Measurements from ENCODE around the gene DOCK8.
"Not testable (repeated sequence)": the region's sequence is repeated elsewhere in the genome, so short reads cannot be mapped to it uniquely, and the experiment has no call there.

DOCK8 gene

DNA sequence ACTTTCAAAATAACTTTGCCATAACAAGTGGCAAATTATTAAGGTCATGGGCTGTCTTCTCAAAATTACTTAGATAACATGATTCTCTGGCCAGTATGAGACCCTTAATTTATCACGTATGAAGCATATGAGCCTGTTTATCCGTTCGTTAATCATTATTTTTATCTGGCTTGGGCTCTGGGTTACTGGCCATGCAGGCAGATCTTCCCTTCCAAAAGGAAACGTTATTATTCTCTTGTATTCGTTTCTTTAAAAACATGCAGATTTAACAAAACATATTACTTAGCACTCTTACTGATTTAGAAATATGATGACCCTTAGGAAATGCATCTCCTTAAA lies 148.6 kb downstream of the DOCK8 start:
- no peak for DNase-seq (ENCODE audit: low read depth)

DNA sequence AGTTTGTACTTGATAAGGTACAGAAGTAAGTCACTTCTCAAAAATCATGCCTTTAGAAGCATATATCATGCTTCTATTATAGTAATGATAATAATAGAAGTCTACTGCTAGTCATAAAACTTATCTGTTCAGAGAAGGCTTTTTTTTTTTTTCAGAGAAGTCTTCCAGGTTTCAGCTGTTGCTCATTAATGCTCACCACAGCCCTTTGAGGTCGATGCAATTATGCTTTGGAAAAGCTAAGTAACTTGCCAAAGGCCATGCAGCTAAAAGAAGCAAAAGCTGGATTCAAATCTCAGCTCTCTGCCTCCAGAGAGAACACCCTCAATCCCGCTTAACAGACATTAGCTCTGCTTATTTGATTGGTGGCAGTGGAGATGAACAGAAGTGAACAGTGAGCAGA lies 150.8 kb downstream of the DOCK8 start:
- DNase-seq (ENCODE audit: low read depth), result no peak

DNA sequence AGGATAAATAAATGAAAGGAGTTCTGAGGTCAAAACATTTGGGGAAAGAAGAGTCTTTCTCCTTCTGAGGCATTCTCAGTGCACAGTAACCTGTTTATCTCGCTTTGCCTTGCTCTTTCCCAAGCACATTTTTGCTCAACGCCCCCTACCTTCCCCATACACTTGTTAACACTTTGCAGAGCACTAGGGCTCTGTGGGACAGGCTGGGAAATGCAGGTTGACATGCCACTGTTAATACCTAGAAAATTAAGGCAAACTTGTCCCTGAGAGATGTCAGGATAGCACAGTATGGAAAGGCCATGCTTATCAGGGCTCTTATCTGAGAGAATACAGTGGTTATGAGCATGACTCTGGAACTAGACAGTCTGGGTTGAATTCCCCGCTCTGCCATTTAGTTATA lies 152.0 kb downstream of the DOCK8 start:
- no peak for DNase-seq (ENCODE audit: low read depth)

DNA sequence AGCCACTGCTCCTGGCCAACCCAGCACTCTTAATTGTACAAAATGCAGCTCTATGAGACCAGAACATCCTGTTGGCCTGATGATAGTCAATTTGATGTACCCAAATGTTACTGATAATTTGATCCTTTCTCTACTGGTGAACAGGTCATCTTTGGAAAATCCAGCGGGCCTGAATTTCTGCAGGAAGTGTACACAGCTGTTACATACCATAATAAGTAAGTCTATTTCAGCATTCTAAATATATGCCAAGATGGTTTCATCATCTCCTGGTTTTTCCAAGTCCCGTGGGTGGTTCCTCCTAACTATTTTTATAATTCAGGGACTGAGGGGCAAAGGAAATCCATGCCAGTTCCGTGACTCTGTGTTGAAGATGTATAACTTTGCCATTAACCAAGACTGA lies 155.4 kb downstream of the DOCK8 start:
- DNase-seq (ENCODE audit: low read depth), result no peak

DNA sequence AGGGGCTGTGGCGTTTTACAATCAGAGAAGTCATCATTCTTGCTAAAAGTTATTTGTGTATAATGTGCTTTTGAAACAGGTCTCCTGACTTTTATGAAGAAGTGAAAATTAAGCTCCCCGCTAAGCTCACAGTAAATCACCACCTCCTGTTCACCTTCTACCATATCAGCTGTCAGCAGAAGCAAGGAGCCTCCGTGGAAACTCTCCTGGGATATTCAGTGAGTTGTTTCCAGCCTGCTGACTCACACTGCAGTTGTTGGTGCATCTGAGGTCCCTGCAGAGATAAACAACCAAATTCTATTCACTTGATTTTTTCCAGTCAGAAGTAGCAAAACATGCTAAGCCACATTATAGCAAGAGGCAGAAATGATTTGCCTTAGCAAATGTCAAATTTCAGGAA lies 156.7 kb downstream of the DOCK8 start:
- no peak for DNase-seq (ENCODE audit: low read depth)

DNA sequence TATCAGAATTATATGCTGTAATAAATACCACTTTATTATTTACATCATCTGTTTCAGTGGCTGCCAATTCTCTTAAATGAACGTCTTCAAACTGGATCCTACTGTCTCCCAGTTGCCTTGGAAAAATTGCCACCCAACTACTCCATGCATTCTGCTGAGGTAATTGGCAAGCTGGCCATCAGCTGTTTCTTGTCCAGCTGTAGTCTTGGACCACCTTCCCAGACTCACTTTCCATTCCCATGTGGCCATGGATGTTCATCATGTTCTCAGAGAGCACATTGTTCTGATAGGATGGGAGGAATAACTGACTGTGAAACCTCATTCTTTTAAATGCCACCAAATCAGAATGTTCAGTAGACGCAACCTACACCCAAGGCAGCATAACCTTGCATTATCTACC lies 157.5 kb downstream of the DOCK8 start:
- DNase-seq (ENCODE audit: low read depth), result no peak

DNA sequence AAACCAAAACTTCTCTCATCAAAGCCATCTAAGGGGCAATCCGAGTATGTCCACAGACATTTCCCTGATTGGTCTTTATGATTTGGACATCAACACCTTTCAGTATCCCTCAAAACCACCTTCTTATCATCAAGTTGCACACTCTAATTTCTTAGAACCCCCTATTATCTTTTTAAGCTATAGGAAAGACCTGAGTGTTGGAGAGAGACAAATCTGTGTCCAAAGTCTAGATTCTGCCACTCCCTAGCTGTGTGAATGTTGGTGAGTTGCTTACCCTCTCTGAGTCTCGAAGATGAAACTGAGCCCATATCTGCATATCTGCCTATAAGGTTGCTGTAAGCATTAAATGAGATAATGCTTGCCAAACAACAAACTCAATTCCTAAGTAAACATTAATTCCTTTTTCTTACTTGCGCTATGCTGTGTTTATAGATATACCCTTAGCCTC lies 159.1 kb downstream of the DOCK8 start:
- DNase-seq (ENCODE audit: low read depth), result no peak

DNA sequence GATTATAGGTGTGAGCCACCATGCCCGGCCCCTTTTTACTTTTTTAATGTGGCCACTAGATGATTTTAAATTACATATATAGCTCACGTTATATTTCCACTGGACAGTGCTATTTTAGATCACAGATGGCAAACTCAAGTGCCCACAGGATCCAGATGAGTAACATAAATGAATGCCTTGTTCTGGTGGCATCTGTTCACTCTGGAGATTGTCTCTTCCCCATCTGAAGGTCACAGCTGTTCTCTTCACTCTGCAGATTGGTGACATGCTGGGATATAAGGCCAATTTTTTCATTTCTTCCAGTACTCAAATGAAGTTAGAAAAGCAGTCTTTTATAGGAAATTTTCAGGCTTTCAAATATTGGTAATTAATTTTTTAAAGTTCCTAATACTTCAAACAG lies 160.1 kb downstream of the DOCK8 start:
- DNase-seq (ENCODE audit: low read depth), result no peak

DNA sequence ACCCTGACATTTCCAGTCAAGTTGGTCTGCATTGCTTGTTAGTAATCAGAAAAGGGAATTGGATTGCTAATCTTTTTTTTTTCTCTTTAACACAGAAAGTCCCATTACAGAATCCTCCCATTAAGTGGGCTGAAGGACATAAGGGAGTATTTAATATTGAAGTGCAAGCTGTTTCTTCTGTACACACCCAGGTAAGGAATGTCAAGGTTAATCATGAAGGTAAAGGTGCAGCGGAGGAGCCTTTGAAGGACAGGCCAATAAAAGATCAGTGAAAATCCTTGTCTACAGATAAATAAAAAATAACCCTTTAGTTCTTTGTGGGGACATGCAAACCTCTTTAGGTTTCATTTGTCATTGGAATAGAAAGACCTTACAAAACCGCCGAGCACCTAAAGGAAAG lies 161.4 kb downstream of the DOCK8 start:
- DNase-seq (ENCODE audit: low read depth), result no peak

DNA sequence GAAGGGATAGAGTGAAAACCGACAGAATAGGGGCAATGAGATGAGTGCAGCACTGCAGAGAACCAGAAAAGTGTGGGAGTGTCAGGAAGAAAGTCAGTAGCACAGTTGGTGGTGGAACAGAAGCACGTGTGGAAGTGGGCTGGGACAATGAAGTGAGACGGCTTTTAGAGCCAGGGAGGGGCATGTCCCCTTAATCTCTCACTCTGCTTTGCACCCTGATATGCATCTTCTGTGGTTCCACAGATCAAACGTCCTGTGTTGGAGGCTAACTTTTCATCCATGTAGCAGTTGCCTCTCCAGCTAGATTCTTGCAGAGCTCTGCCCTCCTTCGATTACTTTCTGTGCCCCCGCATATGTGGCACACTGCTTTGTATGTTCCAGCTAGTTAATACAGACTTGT lies 163.6 kb downstream of the DOCK8 start:
- DNase-seq (ENCODE audit: low read depth), result no peak

DNA sequence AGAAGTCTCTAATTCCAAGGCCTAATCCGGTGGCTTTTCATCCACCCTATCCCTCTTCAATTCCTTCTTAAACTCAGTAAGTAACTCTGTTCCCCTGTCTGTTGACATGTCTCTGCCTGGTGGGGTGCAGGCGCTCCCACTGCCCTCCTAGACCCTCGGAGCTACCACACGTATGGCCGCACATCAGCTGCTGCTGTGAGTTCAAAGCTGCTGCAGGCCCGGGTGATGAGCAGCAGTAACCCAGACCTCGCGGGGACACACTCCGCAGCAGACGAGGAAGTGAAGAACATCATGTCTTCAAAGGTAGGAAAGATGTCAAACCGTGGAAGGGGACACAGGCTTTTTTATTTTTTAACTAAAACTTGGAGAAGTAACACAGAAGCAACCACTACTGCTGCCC lies 167.7 kb downstream of the DOCK8 start:
- no peak for DNase-seq (ENCODE audit: low read depth)

DNA sequence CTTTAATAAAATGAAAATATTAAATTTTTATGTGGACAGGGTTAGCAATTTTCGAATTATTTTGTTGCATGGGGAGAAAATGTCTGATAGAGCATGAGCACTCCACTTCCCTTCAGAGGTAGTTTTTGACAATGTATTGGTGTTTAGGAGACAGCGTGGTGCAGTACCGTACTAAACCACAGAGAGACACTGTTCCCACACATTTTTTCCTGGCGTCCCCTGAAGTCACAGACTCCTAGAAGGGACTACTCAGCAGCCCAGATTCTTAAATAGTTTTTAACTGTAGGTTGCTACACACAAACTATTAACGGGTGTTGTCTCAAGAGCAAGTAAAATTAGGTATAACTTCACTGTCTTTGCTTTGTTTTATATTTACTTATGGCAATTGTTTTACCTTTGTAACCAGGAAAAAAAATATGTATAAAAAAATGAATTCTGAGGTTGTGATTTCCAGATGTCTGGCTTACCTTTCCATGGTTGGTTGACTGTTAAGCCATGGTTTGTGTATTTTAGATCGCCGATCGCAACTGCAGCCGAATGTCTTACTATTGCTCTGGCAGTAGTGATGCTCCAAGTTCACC lies 171.2 kb downstream of the DOCK8 start:
- DNase-seq (ENCODE audit: low read depth), result peak; percentile 41

DNA sequence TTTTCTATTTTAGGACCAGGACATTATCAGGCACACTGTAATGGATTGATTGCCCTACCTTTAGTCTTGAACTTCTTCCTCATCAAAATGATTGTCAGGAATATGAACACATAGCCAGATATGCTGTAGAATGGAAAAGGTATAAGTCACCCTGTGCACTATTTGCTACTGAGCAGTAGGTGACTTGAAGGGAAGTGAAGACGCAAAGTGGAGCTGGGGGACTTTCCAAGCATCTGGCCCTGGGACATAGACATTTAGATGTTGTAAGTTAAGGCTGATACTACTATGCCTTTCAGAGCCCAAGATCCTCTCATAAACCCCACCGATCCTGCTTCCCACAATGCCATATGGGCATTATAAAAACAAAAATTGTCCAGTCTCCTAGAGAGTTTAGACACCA lies 174.5 kb downstream of the DOCK8 start:
- DNase-seq (ENCODE audit: low read depth), result no peak

DNA sequence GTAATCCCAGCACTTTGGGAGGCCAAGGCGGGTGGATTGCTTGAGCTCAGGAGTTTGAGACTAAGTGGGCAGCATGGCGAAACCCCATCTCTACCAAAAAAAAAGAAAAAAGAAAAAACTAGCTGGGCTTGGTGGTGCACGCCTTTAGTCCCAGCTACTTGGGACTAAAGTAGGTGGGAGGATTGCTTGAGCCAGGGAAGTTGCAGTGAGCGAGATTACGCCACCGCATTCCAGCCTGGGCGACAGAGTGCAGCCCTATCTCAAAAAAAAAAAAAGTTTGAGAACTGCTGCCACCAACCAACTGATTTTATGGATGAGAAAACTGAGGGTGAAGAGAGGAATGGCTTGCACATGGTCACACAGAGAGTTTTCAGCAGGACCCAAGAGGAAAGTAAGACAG lies 175.1 kb downstream of the DOCK8 start:
- DNase-seq (ENCODE audit: low read depth), result no peak

DNA sequence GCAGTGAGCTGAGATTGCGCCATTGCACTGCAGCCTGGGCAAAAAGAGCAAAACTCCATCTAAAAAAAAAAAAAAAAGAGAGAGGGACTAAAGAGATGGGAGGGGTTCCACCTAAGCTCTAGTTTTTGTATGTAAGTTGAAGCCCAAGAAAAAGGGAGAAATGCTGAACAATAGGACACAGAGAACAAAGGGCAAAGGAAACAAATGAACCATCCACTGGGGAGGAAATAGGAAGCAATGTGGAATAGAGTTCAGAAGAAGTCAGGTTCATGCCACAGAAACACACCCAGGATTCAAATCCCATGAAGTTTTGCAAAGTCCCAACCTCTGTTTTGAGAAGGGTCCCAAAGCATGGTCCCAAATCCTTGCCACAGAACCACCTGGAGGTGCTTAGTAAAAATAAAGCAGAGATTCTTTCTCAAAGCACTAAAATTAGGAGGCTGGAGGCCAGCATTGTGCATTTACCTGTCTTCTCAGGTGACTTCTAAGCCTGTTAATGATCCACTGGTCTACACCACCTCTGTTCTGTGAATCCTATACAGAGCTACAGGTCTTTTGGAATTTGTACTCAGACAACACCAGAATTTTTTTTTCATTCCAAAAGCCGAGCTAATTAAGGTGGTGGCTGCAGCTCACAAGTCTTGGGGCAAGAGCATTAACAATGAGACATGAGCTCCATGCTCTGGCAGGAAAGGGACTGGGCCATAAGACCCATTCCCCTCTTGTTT lies 177.6 kb downstream of the DOCK8 start:
- DNase-seq (ENCODE audit: low read depth), result no peak

DNA sequence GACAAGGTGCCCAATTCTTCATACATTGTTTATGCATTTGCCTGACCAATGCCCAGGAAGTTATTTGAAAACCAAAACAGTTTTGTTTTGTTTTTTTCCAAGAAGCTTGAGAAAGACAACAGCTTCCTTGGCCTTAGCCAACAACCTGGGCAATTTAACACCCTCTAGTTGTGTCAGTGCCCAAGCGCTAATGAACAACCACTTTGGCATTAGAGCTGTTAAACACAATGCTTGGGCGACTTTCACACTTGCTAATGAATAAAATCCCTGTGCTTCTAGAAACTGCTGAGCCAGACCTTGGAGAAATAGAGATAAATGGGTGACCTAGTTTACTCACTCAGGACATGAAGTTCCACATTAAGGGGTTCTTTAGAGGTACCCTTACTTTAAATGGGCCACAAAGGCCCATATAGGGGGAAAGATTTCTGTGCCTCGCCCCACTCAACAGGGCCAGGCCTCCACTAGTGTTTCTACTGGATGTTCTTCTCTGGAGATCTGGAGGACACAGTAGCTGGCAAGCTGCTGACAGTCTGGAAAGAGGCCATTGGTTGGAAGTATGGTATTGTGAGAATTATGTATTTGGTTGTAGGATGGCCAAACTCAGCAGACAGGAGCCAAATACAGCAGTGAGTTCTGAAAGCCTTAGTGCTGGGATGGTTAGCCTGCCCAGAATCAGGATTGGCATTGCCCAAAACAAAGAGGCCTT lies 179.8 kb downstream of the DOCK8 start:
- DNase-seq (ENCODE audit: low read depth), result no peak

DNA sequence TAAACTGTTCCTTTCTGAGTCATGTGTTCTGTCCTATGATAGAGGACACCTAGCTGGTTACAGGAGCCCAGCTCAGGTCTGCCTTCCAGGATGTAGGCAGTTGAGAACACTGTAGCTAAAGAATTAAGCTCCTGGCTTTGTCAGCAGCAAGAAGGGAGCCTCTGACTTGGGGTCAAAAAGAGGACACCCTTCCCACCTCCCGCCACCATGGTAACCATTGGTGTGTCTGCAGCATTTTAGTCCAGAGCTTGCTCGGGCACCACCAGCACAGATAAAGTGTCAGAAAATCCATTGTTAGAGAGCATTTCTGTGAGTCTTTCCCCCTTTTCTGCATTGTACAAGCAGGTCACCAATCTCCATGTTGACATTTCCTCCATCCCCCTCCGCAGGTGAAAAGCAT lies 181.7 kb downstream of the DOCK8 start:
- no peak for DNase-seq (ENCODE audit: low read depth)

DNA sequence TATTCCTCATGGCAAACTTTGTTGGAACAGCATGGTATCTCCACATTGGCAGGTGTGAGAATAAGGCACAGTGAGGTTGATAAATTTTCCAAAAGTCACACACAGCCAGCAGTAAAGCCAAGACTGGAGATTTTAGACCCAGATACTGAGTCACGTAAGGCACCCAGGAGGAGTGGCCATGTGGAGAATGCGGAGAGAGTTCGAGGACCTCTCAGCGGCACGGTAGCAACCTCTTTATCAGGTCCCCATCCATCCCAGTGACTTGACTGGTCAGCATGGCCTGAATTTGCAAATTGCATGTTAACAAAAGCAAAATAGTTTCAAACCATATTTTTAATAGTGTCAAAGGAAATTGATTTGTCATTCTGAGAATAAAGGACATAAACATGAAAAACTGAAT lies 183.4 kb downstream of the DOCK8 start:
- DNase-seq (ENCODE audit: low read depth), result no peak

DNA sequence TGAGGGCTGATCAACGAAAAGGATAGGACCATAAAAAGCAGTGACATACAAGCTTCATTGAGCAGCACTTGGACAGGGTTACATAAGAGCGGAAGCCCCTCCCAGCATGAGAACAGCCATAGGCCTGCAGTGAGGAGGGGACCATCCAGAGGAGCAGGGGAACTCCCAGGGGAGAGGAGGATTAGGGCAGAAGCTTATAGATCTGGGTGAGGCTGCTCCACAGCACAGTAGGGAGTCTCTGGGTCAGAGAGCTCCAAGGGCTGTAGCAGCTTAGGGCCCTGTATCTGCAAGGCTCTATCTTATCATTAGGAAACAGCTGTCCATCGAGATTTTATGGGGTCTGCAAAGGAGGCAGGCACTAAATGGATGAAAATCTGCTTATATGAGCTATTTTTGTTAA lies 186.6 kb downstream of the DOCK8 start:
- no peak for DNase-seq (ENCODE audit: low read depth)

DNA sequence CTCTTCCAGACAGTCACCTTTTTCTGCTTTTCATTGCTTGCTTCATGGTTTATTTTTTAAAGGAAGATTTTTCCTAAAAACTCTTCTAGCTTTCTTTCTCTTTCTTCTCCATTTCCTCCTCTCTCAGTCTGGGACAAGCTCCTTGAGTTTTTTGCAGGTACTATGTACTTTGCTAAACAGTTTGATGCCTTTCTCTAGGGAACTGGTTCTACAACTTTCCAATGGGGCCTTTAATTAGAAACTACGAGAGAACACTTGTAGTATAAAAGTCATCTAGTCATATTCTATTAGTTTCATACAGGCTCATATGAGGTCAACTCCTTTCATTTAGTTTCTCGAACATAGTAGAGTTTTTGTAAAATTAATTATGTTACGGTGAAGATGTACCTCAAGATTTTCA lies 189.6 kb downstream of the DOCK8 start:
- DNase-seq (ENCODE audit: low read depth), result no peak

DNA sequence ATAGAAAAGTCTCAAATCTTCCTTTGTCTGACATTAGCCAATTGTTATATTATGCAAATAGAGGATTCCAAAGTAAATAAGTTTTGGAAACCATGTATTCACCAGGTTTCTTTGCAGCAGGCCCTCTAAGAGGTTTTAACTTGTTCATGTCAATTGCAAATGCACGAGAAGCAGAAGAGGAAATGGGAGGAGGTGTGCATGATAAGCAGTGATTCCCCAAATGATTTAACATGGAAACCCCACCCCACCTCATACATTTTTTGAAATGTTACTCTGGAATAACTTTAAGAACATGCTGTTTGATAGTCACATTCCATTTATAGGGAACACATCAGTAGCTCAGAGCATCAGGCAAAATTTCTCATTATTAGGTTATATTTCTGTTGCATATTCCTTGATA lies 190.7 kb downstream of the DOCK8 start:
- DNase-seq (ENCODE audit: low read depth), result no peak

DNA sequence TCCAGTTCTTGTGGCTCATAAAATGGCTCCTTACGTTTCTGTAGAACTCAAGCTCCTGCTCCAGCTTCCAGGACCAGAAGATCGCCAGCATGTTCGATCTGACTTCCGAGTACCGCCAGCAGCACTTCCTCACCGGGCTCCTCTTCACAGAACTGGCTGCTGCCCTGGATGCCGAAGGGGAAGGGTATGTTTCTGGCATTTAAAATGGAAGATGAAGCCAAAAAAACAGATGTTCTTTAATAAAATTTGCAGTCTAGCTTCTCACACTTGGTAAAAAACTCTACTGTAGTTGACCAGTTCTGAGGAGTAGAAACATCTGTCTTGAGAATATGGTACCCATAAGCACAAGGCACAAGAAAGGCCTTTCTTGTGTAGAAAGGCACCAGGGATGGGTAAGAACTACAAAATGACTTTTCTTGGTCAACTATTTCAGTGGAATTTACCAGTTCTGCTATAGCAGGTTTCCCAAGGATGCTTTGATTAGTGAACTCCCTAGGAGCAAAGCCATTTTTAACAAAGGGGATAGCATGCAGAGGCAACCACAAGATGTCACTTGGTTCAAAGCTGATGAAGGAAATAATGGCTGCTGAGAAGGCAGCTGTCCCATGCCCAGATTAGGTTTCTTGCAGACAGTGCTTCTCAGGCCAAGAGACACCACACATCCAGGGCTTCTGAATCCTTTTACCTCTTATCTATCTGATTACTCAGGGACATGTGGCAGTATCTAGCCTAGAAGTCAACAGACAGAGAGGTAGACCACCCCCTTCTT lies 192.4 kb downstream of the DOCK8 start:
- DNase-seq (ENCODE audit: low read depth), result no peak

DNA sequence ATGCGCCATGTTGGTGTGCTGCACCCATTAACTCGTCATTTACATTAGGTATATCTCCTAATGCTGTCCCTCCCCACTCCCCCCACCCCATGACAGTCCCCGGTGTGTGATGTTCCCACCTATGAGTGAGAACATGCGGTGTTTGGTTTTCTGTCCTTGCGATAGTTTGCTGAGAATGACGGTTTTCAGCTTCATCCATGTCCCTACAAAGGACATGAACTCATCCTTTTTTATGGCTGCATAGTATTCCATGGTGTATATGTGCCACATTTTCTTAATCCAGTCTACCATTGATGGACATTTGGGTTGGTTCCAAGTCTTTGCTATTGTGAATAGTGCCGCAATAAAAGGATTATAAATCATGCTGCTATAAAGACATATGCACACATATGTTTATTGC lies 195.0 kb downstream of the DOCK8 start:
- DNase-seq (ENCODE audit: low read depth), result not testable (repeated sequence)

Measured in EH (cell line).